ENCODE measurements around the gene ELMOD1.
A peak's percentile ranks its signal among the peaks of the same experiment; 100 is the strongest.

Gene ELMOD1

DNA sequence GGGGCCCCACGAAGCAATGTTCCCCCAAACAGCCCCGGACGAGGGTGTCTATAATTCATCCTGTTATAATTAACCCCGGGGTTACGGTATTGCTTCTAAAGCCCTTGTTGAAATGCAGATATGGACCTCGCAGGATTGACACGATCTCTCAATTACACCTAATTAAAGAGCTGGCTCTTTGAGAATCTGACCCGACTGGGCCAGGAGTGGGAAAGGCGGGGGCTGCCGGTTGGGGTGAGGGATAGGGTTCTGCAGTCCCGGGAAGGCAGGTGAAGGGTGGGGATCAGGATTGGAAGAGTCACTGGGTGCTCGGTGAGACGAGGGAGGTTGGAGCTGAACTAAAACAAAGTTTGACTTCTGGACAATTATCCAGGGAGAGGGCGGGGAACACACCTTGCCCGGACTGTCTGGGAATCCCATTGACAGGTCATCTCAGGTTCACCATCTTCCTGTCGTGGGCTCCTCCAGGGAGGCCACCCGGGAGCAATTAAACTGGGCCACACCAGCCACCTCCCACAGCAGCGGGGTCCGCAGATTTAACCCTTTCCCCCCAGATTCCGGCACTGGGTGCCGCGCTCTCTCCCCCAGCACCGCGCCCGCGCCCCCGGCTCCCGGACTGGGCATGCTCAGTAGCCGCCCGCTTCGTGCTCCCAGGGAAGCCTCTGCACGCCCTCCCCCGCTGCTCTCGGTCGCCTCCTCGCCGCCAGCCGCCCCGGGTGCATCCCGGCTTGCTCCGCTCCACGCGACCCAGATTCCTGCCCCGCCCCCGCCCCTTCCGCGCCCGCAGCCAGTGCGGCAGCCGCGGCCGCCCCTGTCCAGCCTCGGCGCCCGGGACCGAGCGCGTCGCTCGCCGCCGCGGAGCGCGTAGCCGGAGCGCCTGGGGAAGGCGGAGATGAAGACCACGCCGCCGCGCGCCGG is at the start of gene ELMOD1:
TSS of gene ELMOD1 (plus strand) at position 688 of the 918 bp plus-strand sequence. CDS start 27,043 bp downstream, outside the sequence.
- Histone ChIP-seq H3K36me3 (ENCODE audit: insufficient read depth, low read length) (no peaks in the 10 kb centered on the region), H3K9me3 (ENCODE audit: low read depth, low read length) (no peaks in the 10 kb centered on the region), H3K27ac (no peak within 1 kb of the TSS), H3K9ac (ENCODE audit: insufficient read length) (peak within 1 kb of the TSS; percentile 56), H3K4me3 (peak within 1 kb of the TSS; percentile 80)
- TF ChIP-seq EZH2 (IDR thresholded peaks at IDR 0.05) (no peak), POLR2AphosphoS5 (IDR thresholded peaks at IDR 0.05; ENCODE audit: borderline replicate concordance, low read depth, low read length) (no peak)
- DNase-seq (ENCODE audit: low read depth, low spot score): no peak

DNA sequence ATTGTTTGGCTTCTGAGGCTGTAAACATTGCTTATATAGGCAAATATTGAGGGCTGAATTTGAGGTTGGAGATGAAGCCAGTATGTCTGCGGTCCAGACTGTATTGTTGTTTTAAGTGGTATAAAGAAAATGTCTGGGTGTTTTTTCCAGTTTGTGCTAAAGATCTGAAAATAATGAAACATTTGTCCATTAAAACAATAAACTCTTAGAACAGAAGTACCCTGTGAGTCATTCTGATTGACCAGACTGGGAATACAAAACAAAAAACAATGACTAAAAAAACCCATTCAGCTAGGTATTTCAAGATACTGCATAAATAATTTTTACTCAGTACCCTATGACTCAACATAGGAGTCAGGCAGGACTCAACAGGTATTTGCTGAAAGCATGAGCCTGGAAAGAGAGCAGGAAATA is 45.8 kb upstream of the ELMOD1 start:
- Histone ChIP-seq H3K27ac (no peak overlapping the region), H3K4me3 (no peak overlapping the region), H3K36me3 (ENCODE audit: insufficient read depth, low read length) (peaks cover 4% of the 10 kb centered on the region; the same call in 1 of the 2 replicates), H3K9ac (ENCODE audit: insufficient read length) (no peak overlapping the region), H3K9me3 (ENCODE audit: low read depth, low read length) (no peaks in the 10 kb centered on the region)
- no peak for DNase-seq (ENCODE audit: low read depth, low spot score)
- TF ChIP-seq FOXP2 (optimal IDR thresholded peaks at IDR 0.05; ENCODE audit: control extremely low read depth, extremely low read length, insufficient read depth): no peak
- TF ChIP-seq POLR2AphosphoS5 (IDR thresholded peaks at IDR 0.05; ENCODE audit: borderline replicate concordance, low read depth, low read length): no peak
- TF ChIP-seq EZH2 (IDR thresholded peaks at IDR 0.05): no peak

DNA sequence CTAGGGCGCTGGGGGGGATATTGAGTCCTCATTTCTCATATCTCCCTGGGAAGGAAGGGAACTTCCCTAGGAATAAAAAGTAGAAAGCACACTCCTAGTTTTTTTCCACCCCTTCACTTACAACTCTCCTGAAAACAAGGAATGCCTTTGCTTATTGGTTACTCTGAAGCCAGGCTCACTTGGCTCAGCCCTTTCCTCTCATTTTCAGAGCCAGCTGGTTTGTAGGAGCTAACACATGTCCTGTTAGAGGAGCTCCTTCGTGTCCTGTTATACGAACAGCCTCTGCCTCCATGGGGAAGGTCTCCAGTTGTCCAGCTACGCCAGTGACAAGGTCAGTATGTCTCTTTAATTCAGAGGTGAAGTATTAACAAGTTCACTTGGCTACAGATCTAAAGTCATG is 43.0 kb upstream of the ELMOD1 start:
- TF ChIP-seq FOXP2 (optimal IDR thresholded peaks at IDR 0.05; ENCODE audit: control extremely low read depth, extremely low read length, insufficient read depth) (no peak), POLR2AphosphoS5 (IDR thresholded peaks at IDR 0.05; ENCODE audit: borderline replicate concordance, low read depth, low read length) (no peak)
- Histone ChIP-seq H3K9me3 (ENCODE audit: low read depth, low read length) (no peaks in the 10 kb centered on the region), H3K27ac (no peak overlapping the region), H3K9ac (ENCODE audit: insufficient read length) (no peak overlapping the region), H3K36me3 (ENCODE audit: insufficient read depth, low read length) (peaks cover 16% of the 10 kb centered on the region), H3K4me3 (no peak overlapping the region)
- DNase-seq (ENCODE audit: low read depth, low spot score): no peak

DNA sequence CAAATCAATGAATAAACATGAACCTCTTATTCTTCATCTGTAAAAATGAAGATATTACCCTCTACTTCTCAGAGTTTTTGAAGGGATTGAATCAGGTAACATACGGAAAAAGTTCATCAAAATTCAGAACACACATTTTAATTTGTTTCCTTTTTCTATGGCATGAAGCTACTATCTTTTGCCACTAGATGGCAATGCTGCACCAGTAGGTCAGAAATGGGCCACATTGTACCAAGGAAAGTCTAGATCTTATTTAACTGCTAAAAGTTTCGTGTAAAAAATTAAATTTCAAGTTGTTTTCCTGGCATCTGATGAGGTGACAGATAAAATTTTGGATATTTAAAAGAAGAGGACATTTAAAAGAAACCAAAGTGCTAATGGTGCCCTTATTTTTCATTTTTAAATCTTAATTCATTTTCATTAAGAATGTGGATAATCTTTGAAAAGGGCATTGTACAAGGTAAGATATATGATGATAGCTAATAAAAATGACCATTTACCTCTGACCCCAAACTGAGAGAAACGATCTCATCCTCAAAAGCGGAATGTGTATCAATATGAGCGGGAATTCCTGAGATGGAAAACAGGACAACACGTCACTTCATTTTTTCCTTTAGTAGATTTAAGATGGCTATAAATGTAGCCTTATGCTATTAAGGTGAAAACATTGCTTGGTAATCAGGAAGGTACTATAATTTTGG is 41.5 kb upstream of the ELMOD1 start:
- Histone ChIP-seq H3K9me3 (ENCODE audit: low read depth, low read length) (no peaks in the 10 kb centered on the region), H3K9ac (ENCODE audit: insufficient read length) (no peak overlapping the region), H3K27ac (no peak overlapping the region), H3K36me3 (ENCODE audit: insufficient read depth, low read length) (peaks cover 25% of the 10 kb centered on the region), H3K4me3 (no peak overlapping the region)
- TF ChIP-seq EZH2 (IDR thresholded peaks at IDR 0.05) (no peak), POLR2AphosphoS5 (IDR thresholded peaks at IDR 0.05; ENCODE audit: borderline replicate concordance, low read depth, low read length) (no peak), FOXP2 (optimal IDR thresholded peaks at IDR 0.05; ENCODE audit: control extremely low read depth, extremely low read length, insufficient read depth) (no peak)
- peak; percentile 34 for DNase-seq (ENCODE audit: low read depth, low spot score)

DNA sequence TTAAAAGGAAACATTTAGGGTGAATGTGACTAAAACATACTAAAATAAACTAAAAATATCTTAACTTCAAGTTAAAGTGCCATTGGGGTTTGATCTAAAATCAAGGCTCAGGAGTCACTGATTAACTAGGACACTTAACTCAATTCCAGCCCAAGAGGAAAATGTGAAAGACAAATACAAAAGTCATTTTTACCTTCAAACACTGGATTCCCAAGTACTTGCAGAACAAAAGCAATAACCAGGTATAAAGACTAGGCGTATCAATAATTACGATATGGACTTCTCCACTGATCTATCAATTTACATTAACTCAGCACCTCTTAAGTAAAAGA is 41.0 kb upstream of the ELMOD1 start:
- H3K36me3 ChIP-seq (ENCODE audit: insufficient read depth, low read length): peaks cover 25% of the 10 kb centered on the region
- TF ChIP-seq POLR2AphosphoS5 (IDR thresholded peaks at IDR 0.05; ENCODE audit: borderline replicate concordance, low read depth, low read length): no peak
- TF ChIP-seq EZH2 (IDR thresholded peaks at IDR 0.05): no peak
- TF ChIP-seq FOXP2 (optimal IDR thresholded peaks at IDR 0.05; ENCODE audit: control extremely low read depth, extremely low read length, insufficient read depth): no peak
- no peak overlapping the region for H3K9ac ChIP-seq (ENCODE audit: insufficient read length)
- no peak overlapping the region for H3K4me3 ChIP-seq
- no peak overlapping the region for H3K27ac ChIP-seq
- no peak for DNase-seq (ENCODE audit: low read depth, low spot score)
- H3K9me3 ChIP-seq (ENCODE audit: low read depth, low read length): no peaks in the 10 kb centered on the region

DNA sequence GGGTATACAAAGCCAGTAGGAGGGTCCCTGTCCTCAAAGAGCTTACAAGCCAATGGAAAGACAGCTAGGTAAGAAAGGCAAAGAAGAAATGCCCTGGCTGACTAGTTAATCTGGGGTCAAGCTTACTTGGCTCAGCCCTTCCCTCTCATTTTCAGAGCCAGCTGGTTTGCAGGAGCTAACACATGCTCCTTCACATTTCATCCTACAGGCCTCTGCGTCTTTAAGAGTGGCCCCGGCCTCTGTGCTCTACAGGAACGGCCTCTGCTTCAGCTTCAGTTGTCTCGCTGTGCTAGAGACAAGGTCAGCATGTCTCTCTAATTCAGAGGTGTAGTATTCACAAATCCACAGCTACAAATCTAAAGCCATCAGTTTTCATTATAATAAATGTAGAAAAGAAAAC is 40.6 kb upstream of the ELMOD1 start:
- H3K4me3 ChIP-seq: no peak overlapping the region
- peaks cover 25% of the 10 kb centered on the region for H3K36me3 ChIP-seq (ENCODE audit: insufficient read depth, low read length)
- no peaks in the 10 kb centered on the region for H3K9me3 ChIP-seq (ENCODE audit: low read depth, low read length)
- no peak overlapping the region for H3K27ac ChIP-seq
- TF ChIP-seq FOXP2 (optimal IDR thresholded peaks at IDR 0.05; ENCODE audit: control extremely low read depth, extremely low read length, insufficient read depth) (no peak), EZH2 (IDR thresholded peaks at IDR 0.05) (no peak), POLR2AphosphoS5 (IDR thresholded peaks at IDR 0.05; ENCODE audit: borderline replicate concordance, low read depth, low read length) (no peak)
- no peak overlapping the region for H3K9ac ChIP-seq (ENCODE audit: insufficient read length)
- DNase-seq (ENCODE audit: low read depth, low spot score): no peak

DNA sequence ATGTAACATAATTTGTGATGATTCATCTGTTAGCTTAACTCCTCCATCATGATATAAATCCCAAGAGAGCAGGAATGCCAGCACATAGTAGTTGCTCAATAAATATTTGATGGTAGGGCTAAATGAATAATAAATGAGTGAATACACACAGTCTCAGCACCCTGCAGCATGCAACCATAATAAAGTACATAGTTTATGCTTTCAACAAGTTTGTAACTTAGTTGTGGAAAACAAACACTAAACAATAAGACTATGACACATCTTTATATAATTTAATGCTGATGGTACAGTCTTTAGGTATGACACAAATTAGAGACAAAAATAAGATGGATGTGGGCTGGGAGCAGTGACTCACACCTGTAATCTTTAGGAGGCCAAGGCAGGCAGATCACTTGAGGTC is 29.3 kb upstream of the ELMOD1 start:
- H3K9me3 ChIP-seq (ENCODE audit: low read depth, low read length): no peaks in the 10 kb centered on the region
- no peak overlapping the region for H3K27ac ChIP-seq
- TF ChIP-seq EZH2 (IDR thresholded peaks at IDR 0.05) (no peak), FOXP2 (optimal IDR thresholded peaks at IDR 0.05; ENCODE audit: control extremely low read depth, extremely low read length, insufficient read depth) (no peak), POLR2AphosphoS5 (IDR thresholded peaks at IDR 0.05; ENCODE audit: borderline replicate concordance, low read depth, low read length) (no peak)
- no peak overlapping the region for H3K9ac ChIP-seq (ENCODE audit: insufficient read length)
- no peak overlapping the region for H3K4me3 ChIP-seq
- no peak for DNase-seq (ENCODE audit: low read depth, low spot score)
- peaks cover 11% of the 10 kb centered on the region; the same call in 1 of the 2 replicates for H3K36me3 ChIP-seq (ENCODE audit: insufficient read depth, low read length)

DNA sequence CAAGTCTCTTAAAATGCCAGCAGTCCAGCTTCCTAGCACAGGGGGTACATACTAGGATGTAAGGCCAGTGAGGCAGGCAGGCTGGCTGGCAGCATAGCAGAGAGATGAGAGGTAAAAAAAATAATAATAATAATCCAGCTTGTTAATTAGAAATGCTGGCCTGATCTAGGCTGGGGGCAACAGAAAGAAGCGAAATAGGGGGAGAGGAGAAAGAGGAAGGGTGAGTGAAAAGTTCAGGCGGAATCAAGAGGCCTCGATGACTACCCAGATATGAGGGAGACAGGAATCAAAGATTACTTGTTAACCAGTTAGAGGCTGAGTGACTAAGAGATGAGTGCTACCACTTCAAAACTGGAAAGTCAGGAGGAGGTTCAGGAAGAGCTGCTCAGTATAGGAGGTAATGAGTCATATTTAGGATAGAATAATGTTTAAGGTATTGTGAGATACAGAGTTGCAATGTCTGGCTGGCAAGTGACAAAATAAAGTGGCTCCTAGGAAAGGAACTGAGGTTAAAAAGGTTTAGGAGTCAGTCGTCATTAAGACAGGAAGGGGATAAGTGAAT is 28.2 kb upstream of the ELMOD1 start:
- no peak for DNase-seq (ENCODE audit: low read depth, low spot score)
- Histone ChIP-seq H3K9me3 (ENCODE audit: low read depth, low read length) (no peaks in the 10 kb centered on the region), H3K36me3 (ENCODE audit: insufficient read depth, low read length) (peaks cover 11% of the 10 kb centered on the region; the same call in 1 of the 2 replicates), H3K4me3 (no peak overlapping the region), H3K27ac (no peak overlapping the region), H3K9ac (ENCODE audit: insufficient read length) (no peak overlapping the region)
- TF ChIP-seq POLR2AphosphoS5 (IDR thresholded peaks at IDR 0.05; ENCODE audit: borderline replicate concordance, low read depth, low read length) (no peak), FOXP2 (optimal IDR thresholded peaks at IDR 0.05; ENCODE audit: control extremely low read depth, extremely low read length, insufficient read depth) (no peak), EZH2 (IDR thresholded peaks at IDR 0.05) (no peak)
